HepG2 (cell line): ENCODE measurements around the gene FUT3. TPM values are rescaled to one million over a fixed set of nuclear protein-coding genes. Genes with fewer than 3 reads are reported as not detected.

Source experiments
- BCL6 ChIP-seq: IDR thresholded peaks from 2 replicates; pipeline ENCODE4 v1.6.1; 2016; ENCODE audit warnings: missing genetic modification reagents, missing compliant biosample characterization
- GATAD2A ChIP-seq: IDR thresholded peaks from 2 replicates; pipeline ENCODE4 v1.6.1; 2016
- HES4 ChIP-seq: sonication (generic); formaldehyde crosslinking; IDR thresholded peaks from 2 replicates; pipeline ENCODE4 v1.9.0; 2021; ENCODE audit warnings: mild to moderate bottlenecking, missing genetic modification reagents, borderline replicate concordance
- HNF1B ChIP-seq: sonication (generic); formaldehyde crosslinking; IDR thresholded peaks from 2 replicates; pipeline ENCODE4 v1.5.1; 2020; ENCODE audit warnings: mild to moderate bottlenecking, moderate library complexity, missing genetic modification reagents
- IRF2 ChIP-seq: IDR thresholded peaks from 2 replicates; pipeline ENCODE4 v1.6.1; 2018; ENCODE audit warnings: missing genetic modification reagents, missing compliant biosample characterization
- MTA1 ChIP-seq: sonication (generic); formaldehyde crosslinking; IDR thresholded peaks from 2 replicates; pipeline ENCODE4 v1.4.0; 2020; ENCODE audit warnings: missing genetic modification reagents, mild to moderate bottlenecking, borderline replicate concordance
- MTF1 ChIP-seq: sonication (generic); formaldehyde crosslinking; IDR thresholded peaks from 2 replicates; pipeline ENCODE4 v1.5.0; 2020; ENCODE audit warnings: missing genetic modification reagents
- NONO ChIP-seq, 2 experiments: fragments of 450-650 bp in 1 of 2; sonication (generic) in 1 of 2; formaldehyde crosslinking in 1 of 2; IDR thresholded peaks in 1 of 2; conservative IDR thresholded peaks in 1 of 2; 2 replicates each; pipeline versions ENCODE4 v1.6.1 to v1.8.0; 2017 to 2022; ENCODE audit warnings: mild to moderate bottlenecking in 1 of 2, missing genetic modification reagents in 1 of 2, moderate library complexity in 1 of 2
- RXRB ChIP-seq: IDR thresholded peaks from 2 replicates; pipeline ENCODE4 v1.6.1; 2016; ENCODE audit warnings: borderline replicate concordance, missing genetic modification reagents, missing compliant biosample characterization
- SNAPC2 ChIP-seq: sonication (generic); formaldehyde crosslinking; IDR thresholded peaks from 2 replicates; pipeline ENCODE4 v1.8.1; 2022; ENCODE audit warnings: mild to moderate bottlenecking, missing genetic modification reagents
- TARDBP ChIP-seq: sonication (generic); formaldehyde crosslinking; IDR thresholded peaks from 2 replicates; pipeline ENCODE4 v1.8.0; 2022; ENCODE audit warnings: mild to moderate bottlenecking, missing genetic modification reagents
- ZBTB33 ChIP-seq: sonication (generic); formaldehyde crosslinking; IDR thresholded peaks from 2 replicates; pipeline ENCODE4 v1.4.0; 2020; ENCODE audit warnings: missing genetic modification reagents
- ZFP82 ChIP-seq: sonication (generic); formaldehyde crosslinking; IDR thresholded peaks from 2 replicates; pipeline ENCODE4 v1.5.1; 2020; ENCODE audit warnings: mild to moderate bottlenecking, missing genetic modification reagents, borderline replicate concordance
- ZMAT3 ChIP-seq: sonication (generic); formaldehyde crosslinking; conservative IDR thresholded peaks from 2 replicates; pipeline ENCODE4 v1.7.0; 2021; ENCODE audit warnings: missing genetic modification reagents
- ZMYM3 ChIP-seq: sonication (generic); formaldehyde crosslinking; IDR thresholded peaks from 2 replicates; pipeline ENCODE4 v1.5.1; 2020; ENCODE audit warnings: mild to moderate bottlenecking, missing genetic modification reagents
- ZMYM4 ChIP-seq: sonication (generic); formaldehyde crosslinking; IDR thresholded peaks from 2 replicates; pipeline ENCODE4 v1.8.1; 2023; ENCODE audit warnings: mild to moderate bottlenecking, missing genetic modification reagents
- ZNF230 ChIP-seq: sonication (generic); formaldehyde crosslinking; IDR thresholded peaks from 2 replicates; pipeline ENCODE4 v1.4.0; 2020; ENCODE audit warnings: mild to moderate bottlenecking, missing genetic modification reagents
- ZNF350 ChIP-seq: sonication (generic); formaldehyde crosslinking; IDR thresholded peaks from 2 replicates; pipeline ENCODE4 v1.4.0; 2020; ENCODE audit warnings: mild to moderate bottlenecking, low read depth, missing genetic modification reagents, borderline replicate concordance
- ZNF451 ChIP-seq: sonication (generic); formaldehyde crosslinking; IDR thresholded peaks from 2 replicates; pipeline ENCODE4 v1.5.0; 2020; ENCODE audit warnings: mild to moderate bottlenecking, missing genetic modification reagents
- ZNF589 ChIP-seq: sonication (generic); formaldehyde crosslinking; conservative IDR thresholded peaks from 2 replicates; pipeline ENCODE4 v1.8.0; 2022; ENCODE audit warnings: mild to moderate bottlenecking, moderate library complexity, missing genetic modification reagents
- ZNF614 ChIP-seq: IDR thresholded peaks from 2 replicates; pipeline ENCODE4 v1.6.1; 2018; ENCODE audit warnings: missing biosample characterization, missing genetic modification reagents, inconsistent platforms, borderline replicate concordance
- ZNF7 ChIP-seq: IDR thresholded peaks from 2 replicates; pipeline ENCODE4 v1.6.1; 2016; ENCODE audit warnings: missing biosample characterization, missing genetic modification reagents
- ZNF746 ChIP-seq: sonication (generic); formaldehyde crosslinking; IDR thresholded peaks from 2 replicates; pipeline ENCODE4 v1.8.0; 2022; ENCODE audit warnings: mild to moderate bottlenecking, missing genetic modification reagents
- ZNF790 ChIP-seq: sonication (generic); formaldehyde crosslinking; IDR thresholded peaks from 2 replicates; pipeline ENCODE4 v1.8.0; 2022; ENCODE audit warnings: missing genetic modification reagents, mild to moderate bottlenecking, borderline replicate concordance
- ZNF883 ChIP-seq: sonication (generic); formaldehyde crosslinking; IDR thresholded peaks from 2 replicates; pipeline ENCODE4 v1.5.1; 2020; ENCODE audit warnings: mild to moderate bottlenecking, missing genetic modification reagents; ENCODE audit errors: not compliant biosample characterization
- ZSCAN29 ChIP-seq: sonication (generic); formaldehyde crosslinking; conservative IDR thresholded peaks from 2 replicates; pipeline ENCODE4 v1.4.0; 2020; ENCODE audit warnings: mild to moderate bottlenecking, missing genetic modification reagents
- polyA plus RNA-seq, 8 experiments: library from polyadenylated mRNA; depleted of rRNA in 3 of 8; stranded (reverse) in 7 of 8; unstranded in 1 of 8; fragments of >200 nt; fragmentation: Illumina TruSeq in 4 of 8; extraction: Trizol in 4 of 8; gene quantifications; 2 replicates each; pipeline versions ENCODE4 v1.2.1 to v1.2.3, GENCODE V29; 2011 to 2016; ENCODE audit warnings: low read depth in 4 of 8, missing spikeins in 1 of 8, mixed read lengths in 1 of 8; ENCODE audit not compliant: insufficient read depth in 1 of 8
- total RNA-seq, 5 experiments: library from RNA; depleted of rRNA; stranded (reverse); fragments of >200 nt; fragmentation: Illumina TruSeq; extraction: Trizol; gene quantifications; 2 replicates each; pipeline ENCODE4 v1.2.3, GENCODE V29; 2016; ENCODE audit warnings: low read depth in 1 of 5
- TF ChIP-seq, protein P1 (sequence below): sonication (generic); formaldehyde crosslinking; IDR thresholded peaks from 2 replicates; pipeline ENCODE4 v1.4.0; 2020; ENCODE audit warnings: mild to moderate bottlenecking, missing genetic modification reagents

FUT3 gene
- total and polyA plus RNA-seq, 2 of the 13 experiments (the other 11 are each of a cell fraction or from before 2014, with no cell fraction given) = 0.53 to 1.1 TPM

DNA sequence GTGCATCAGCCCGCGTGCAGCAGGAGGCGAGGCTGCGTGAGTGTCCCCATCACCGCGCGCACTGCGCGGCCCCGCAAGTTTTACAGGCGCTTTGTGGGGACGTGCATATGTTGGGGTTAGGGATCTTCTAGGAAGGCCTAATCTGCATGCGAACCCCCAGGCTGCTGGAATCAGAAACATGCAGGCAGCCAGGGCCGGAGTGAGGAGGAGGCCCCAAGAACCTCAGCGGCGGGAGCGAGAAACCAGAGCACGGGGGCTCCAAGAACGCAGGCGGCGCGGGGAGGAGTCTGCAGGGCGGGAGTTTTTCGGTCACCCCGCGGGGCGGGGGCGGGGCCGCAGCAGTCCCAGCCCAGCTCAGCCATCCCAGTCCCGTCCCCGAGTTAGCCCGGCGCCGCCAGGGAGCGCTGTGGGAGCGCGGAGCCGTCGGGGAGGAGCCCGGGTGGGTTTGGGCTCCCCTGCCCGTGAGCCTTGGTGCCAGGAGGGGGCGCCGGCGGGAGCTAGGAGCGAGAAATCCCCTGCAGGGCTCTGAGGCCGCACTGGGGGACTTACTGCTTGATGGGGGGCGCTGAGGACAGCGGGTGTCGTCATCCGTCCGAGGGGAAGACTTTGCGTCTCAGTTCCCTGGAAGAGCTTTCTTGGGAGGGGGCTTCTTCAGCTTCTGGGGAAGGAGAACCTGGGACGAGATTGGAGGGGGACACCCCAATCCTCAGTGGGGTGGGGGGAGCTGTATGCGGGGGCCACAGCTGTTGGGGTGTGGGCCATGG, 47.3 kb downstream of the FUT3 start (continued):
- TF ChIP-seq ZNF350 (CRISPR knock-in tag) (peak; percentile 77; the same call in 1 of the 2 replicates), GATAD2A (CRISPR knock-in tag) (0 out of 2 replicates have a peak, but pooled peaks have one; percentile 42), ZMAT3 (CRISPR knock-in tag) (peak; percentile 59; the same call in 1 of the 2 replicates), ZNF451 (CRISPR knock-in tag) (0 out of 2 replicates have a peak, but pooled peaks have one; percentile 58), SNAPC2 (CRISPR knock-in tag) (peak; percentile 36; the same call in 1 of the 2 replicates), ZNF589 (CRISPR knock-in tag) (peak; percentile 77; the same call in 1 of the 2 replicates), ZSCAN29 (CRISPR knock-in tag) (0 out of 2 replicates have a peak, but pooled peaks have one; percentile 58), ZNF746 (CRISPR knock-in tag) (no peak), ZNF883 (CRISPR knock-in tag) (peak; percentile 50), ZMYM3 (CRISPR knock-in tag) (peak; percentile 27; the same call in 1 of the 2 replicates), ZMYM4 (peak; percentile 31; the same call in 1 of the 2 replicates), ZBTB33 (CRISPR knock-in tag) (peak; percentile 76), TARDBP (CRISPR knock-in tag) (peak; percentile 65; the same call in 1 of the 2 replicates), ZNF230 (peak; percentile 34), MTF1 (CRISPR knock-in tag) (no peak), MTA1 (CRISPR knock-in tag) (peak; percentile 49; the same call in 1 of the 2 replicates), ZNF614 (CRISPR knock-in tag) (peak; percentile 58; the same call in 1 of the 2 replicates), RXRB (CRISPR knock-in tag) (peak; percentile 55), ZNF790 (CRISPR knock-in tag) (no peak), ZNF7 (no peak), NONO (IDR thresholded peaks at IDR 0.05) (no peak), NONO (CRISPR knock-in tag; conservative IDR thresholded peaks at IDR 0.05) (peak; percentile 90), BCL6 (0 out of 2 replicates have a peak, but pooled peaks have one; percentile 30), HNF1B (CRISPR knock-in tag) (peak; percentile 84), IRF2 (CRISPR knock-in tag) (0 out of 2 replicates have a peak, but pooled peaks have one; percentile 38), ZFP82 (CRISPR knock-in tag) (peak; percentile 81; the same call in 1 of the 2 replicates), HES4 (CRISPR knock-in tag) (no peak)
- TF ChIP-seq, protein P1, sequence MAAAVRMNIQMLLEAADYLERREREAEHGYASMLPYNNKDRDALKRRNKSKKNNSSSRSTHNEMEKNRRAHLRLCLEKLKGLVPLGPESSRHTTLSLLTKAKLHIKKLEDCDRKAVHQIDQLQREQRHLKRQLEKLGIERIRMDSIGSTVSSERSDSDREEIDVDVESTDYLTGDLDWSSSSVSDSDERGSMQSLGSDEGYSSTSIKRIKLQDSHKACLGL (CRISPR knock-in tag) = peak; percentile 32; the same call in 1 of the 2 replicates
